Fibroblast of the aortic adventitia (primary cell): Measurements from ENCODE around the gene SOS1. TPM values are rescaled to one million over a fixed set of nuclear protein-coding genes. Genes with fewer than 3 reads are reported as not detected.
A peak's percentile ranks its signal among the peaks of the same experiment; 100 is the strongest.

Experiments used
- DNase-seq: peaks from one replicate; pipeline ENCODE4 v3.0.0-alpha.2; 2010; ENCODE audit warnings: low read depth
- H3K4me3 ChIP-seq: 2 replicates; pipeline ENCODE4 v1.5.1; 2011; ENCODE audit warnings: low read depth, mild to moderate bottlenecking, control low read depth, low read length, moderate library complexity
- total RNA-seq: library from RNA; depleted of rRNA; stranded (reverse); fragments of >200 nt; gene quantifications from 2 replicates; pipeline ENCODE4 v1.2.3, GENCODE V29; 2012; ENCODE audit warnings: low replicate concordance
- TF ChIP-seq, protein P1 (sequence below): IDR thresholded peaks from 2 replicates; pipeline ENCODE4 v1.5.1; 2011; ENCODE audit warnings: mild to moderate bottlenecking, low read length, control low read depth, inconsistent platforms; ENCODE audit not compliant: insufficient read depth

Gene SOS1
- total RNA-seq, 1 donor = 27.9 TPM

DNA sequence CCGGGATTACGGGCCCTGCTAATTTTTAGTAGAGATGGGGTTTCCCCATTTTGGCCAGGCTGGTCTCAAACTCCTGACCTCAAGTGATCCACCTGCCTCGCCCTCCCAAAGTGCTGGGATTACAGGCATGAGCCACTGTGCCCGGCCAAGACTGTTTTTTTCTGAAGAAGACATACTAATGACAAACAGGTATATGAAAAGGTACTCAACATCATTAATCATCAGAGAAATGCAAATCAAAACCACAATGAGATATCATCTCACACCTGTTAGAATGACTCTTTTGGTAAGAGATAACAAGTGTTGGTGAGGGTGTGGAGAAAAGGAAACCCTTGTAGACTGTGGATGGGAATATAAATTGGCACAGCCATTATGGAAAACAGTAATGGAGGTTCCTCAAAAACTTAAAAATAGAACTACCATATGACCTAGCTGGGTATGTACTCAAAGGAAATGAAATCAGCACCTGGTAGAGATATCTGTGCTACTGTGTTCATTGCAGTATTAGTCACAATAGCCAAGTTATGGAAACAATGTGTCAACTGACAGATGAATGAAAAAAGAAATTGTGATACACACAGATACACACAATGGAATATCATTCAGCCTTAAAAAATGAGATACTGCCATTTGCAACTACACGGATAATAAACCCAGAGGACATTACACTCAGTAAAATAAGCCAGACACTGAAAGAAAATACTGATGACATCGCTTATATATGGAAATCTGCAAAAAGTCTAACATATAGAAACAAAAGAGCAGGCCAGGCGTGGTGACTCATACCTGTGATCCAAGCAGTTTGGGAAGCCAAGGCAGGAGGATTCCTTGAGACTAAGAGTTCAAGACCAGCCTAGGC, 20.8 kb downstream of the SOS1 start:
- TF ChIP-seq, protein P1, sequence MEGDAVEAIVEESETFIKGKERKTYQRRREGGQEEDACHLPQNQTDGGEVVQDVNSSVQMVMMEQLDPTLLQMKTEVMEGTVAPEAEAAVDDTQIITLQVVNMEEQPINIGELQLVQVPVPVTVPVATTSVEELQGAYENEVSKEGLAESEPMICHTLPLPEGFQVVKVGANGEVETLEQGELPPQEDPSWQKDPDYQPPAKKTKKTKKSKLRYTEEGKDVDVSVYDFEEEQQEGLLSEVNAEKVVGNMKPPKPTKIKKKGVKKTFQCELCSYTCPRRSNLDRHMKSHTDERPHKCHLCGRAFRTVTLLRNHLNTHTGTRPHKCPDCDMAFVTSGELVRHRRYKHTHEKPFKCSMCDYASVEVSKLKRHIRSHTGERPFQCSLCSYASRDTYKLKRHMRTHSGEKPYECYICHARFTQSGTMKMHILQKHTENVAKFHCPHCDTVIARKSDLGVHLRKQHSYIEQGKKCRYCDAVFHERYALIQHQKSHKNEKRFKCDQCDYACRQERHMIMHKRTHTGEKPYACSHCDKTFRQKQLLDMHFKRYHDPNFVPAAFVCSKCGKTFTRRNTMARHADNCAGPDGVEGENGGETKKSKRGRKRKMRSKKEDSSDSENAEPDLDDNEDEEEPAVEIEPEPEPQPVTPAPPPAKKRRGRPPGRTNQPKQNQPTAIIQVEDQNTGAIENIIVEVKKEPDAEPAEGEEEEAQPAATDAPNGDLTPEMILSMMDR = no peak
- peak; percentile 19 for DNase-seq
- no peak overlapping the region for H3K4me3 ChIP-seq

DNA sequence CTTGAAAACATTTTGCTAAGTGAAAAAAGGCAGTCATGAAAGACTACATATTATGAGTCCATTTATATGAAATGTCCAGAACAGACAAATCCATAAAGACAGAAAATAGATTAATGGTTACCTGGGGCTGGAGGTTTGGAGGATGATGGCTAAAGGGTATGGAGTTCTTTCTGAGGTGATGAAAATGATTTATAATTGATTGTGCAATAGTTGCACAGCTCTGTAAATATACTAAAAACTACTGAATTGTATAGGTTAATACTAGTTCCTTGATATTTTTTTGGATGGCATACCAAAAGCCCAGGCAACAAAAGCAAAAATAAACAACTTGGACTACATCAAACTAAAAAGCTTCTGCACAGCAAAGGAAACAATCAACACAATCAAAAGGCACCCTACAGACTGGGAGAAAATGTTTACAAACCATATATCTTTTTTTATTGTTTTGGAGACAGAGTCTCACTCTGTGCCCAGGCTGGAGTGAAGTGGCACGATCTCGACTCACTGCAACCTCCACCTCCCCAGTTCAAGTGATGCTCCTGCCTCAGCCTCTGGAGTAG, 21.5 kb downstream of the SOS1 start:
- H3K4me3 ChIP-seq = no peak overlapping the region
- no peak for DNase-seq
- TF ChIP-seq, protein P1 = no peak

DNA sequence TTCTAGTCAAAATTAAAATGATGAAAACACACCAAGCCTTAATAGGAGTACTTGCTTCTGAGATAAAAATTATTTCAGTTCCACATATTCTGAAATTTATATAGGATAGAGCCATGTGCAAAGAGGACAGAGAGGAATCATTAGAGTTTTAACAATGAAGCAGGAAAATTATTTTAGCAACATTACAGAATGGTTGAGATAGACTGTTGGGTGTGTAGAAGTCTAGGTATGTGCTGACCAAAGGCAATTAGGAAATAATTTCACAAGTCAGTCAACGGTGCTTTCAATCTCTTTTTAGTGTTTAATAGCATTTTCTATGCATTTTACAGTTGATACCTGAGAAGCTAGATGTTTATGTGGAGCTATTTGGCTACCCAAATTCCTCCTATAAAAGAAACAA, 25.2 kb downstream of the SOS1 start:
- no peak overlapping the region for H3K4me3 ChIP-seq
- no peak for DNase-seq
- TF ChIP-seq, protein P1 = no peak

DNA sequence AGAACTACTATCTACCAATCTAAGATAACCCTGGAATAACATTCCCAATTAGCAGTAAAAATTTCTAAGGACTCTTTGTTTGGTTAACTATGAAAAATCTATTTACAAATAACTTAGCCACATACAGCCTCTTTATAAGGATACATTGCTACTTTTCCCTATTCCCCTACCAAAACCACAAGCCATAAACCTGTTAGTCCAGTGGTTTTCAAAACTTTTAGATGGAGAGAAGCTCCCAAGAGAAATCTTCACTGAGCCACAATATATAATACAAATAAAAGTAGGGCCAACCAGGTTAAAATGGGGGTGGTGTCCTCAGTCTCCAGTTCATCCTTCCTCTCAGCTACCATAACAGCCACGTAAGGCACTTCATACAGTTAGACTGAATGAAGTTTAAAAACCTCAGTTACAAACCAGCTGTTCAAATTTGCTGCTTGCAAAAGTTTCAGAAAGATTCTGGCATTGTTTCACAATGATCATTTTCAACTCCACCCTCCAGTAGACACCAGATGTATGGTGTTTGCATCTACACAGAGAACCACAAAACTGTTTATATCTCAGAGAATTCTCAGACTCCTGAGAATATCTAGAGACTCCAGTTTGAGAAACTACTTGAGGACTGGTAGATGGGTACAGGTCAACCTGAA, 26.0 kb downstream of the SOS1 start:
- TF ChIP-seq, protein P1 = no peak
- DNase-seq = peak; percentile 71
- no peak overlapping the region for H3K4me3 ChIP-seq

DNA sequence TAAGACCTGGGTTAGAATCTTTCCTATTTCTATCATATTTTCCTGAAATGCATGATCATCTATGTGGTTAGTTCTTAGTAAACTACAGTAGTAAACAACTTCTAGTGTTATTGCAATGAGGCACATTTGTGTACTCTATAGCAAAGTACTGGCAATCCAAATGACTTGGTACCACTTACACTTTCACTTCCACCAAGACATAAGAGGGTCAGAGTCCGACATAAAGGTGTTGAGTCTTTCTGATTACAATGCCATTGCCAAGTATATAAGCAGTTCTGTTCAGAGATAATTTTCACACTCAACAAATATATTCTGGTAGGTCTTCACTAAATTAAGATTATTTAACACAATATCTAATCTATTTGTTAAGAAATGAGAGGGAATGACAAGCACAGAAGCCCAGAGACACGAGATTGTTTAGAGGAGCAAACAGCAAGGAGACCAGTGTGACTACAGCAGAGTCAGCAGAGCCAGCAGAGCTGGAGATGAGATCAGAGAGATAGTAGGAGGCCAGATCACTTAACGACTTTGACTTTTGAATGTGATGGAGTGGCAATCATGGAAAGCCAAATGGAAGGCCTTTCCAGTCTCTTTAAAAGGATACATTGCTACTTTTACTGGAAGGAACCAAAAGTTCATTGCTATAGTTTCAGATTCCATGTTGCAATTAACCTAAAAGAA, 27.5 kb downstream of the SOS1 start:
- no peak for DNase-seq
- TF ChIP-seq, protein P1 = no peak
- no peak overlapping the region for H3K4me3 ChIP-seq

DNA sequence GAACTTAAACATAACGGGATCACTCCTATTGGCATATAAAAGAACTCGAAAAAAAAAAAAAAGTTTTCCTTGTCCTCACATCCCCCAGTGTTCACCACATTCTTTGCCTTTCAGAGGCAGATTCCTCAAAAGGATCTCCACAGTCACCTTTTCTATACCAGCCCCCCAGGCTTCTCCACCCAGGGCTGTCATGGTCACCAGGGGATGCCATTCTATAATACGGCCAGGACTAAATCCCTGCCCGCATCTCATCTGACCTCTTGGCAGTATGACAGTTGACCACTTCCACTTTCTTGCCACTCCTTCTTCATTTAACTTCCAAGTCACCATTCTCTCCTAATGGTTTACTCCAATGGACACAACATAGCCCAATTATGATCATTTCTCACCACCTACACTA, 29.3 kb downstream of the SOS1 start:
- DNase-seq = no peak
- no peak overlapping the region for H3K4me3 ChIP-seq
- TF ChIP-seq, protein P1 = no peak
